H9 (cell line): Measurements from ENCODE around the gene THAP4. TPM values are rescaled to one million over a fixed set of nuclear protein-coding genes. Genes with fewer than 3 reads are reported as not detected.
A peak's percentile ranks its signal among the peaks of the same experiment; 100 is the strongest.

ENCODE experiments used
- DNase-seq: peaks from one replicate; pipeline ENCODE4 v3.0.0-alpha.2; 2017
- H2AFZ ChIP-seq: one replicate; pipeline ENCODE4 v1.6.1; 2013; ENCODE audit warnings: mild to moderate bottlenecking, low read length, control low read depth, moderate library complexity
- H2AK5ac ChIP-seq: 2 replicates; pipeline ENCODE4 v1.6.1; 2013; ENCODE audit warnings: low read length, control low read depth, mixed read lengths; ENCODE audit not compliant: insufficient read length
- H2BK120ac ChIP-seq: one replicate; pipeline ENCODE4 v1.6.1; 2013; ENCODE audit warnings: low read depth, mild to moderate bottlenecking, low read length, control low read depth, inconsistent platforms; ENCODE audit not compliant: poor library complexity, severe bottlenecking
- H2BK12ac ChIP-seq: 2 replicates; pipeline ENCODE4 v1.6.1; 2013; ENCODE audit warnings: low read length, control low read depth, mixed read lengths, low read depth; ENCODE audit not compliant: insufficient read length
- H2BK15ac ChIP-seq: 2 replicates; pipeline ENCODE4 v1.6.1; 2013; ENCODE audit warnings: low read depth, low read length, control low read depth
- H2BK20ac ChIP-seq: one replicate; pipeline ENCODE4 v1.6.1; 2013; ENCODE audit warnings: low read depth, mild to moderate bottlenecking, low read length, control low read depth, inconsistent platforms; ENCODE audit not compliant: poor library complexity, severe bottlenecking
- H2BK5ac ChIP-seq: 2 replicates; pipeline ENCODE4 v1.6.1; 2013; ENCODE audit warnings: low read length, control low read depth, mixed read lengths; ENCODE audit not compliant: insufficient read length
- H3K14ac ChIP-seq: 2 replicates; pipeline ENCODE4 v1.6.1; 2013; ENCODE audit warnings: low read length, control low read depth; ENCODE audit not compliant: insufficient read depth
- H3K18ac ChIP-seq: 2 replicates; pipeline ENCODE4 v1.6.1; 2013; ENCODE audit warnings: low read depth, mild to moderate bottlenecking, mixed read lengths, low read length, control low read depth; ENCODE audit not compliant: insufficient read length
- H3K23ac ChIP-seq: 2 replicates; pipeline ENCODE4 v1.6.1; 2013; ENCODE audit warnings: low read length, control low read depth, mixed read lengths, low read depth; ENCODE audit not compliant: insufficient read length
- H3K23me2 ChIP-seq: 2 replicates; pipeline ENCODE4 v1.6.1; 2013; ENCODE audit warnings: low read depth, mild to moderate bottlenecking, mixed read lengths, low read length, control low read depth; ENCODE audit not compliant: insufficient read length, poor library complexity, severe bottlenecking
- H3K27ac ChIP-seq: 2 replicates; pipeline ENCODE4 v1.5.1; 2013; ENCODE audit warnings: low read length, control low read depth, mixed read lengths, low read depth; ENCODE audit not compliant: insufficient read length
- H3K27me3 ChIP-seq: 2 replicates; pipeline ENCODE4 v1.6.1; 2013; ENCODE audit warnings: low read length, control low read depth, inconsistent platforms; ENCODE audit not compliant: insufficient read depth
- H3K4ac ChIP-seq: 2 replicates; pipeline ENCODE4 v1.6.1; 2013; ENCODE audit warnings: low read depth, mild to moderate bottlenecking, control low read depth, inconsistent platforms, low read length, moderate library complexity
- H3K4me1 ChIP-seq: 2 replicates; pipeline ENCODE4 v1.6.1; 2013; ENCODE audit warnings: low read length, control low read depth, inconsistent platforms; ENCODE audit not compliant: insufficient read depth
- H3K4me2 ChIP-seq: 2 replicates; pipeline ENCODE4 v1.6.1; 2013; ENCODE audit warnings: low read length, control low read depth, mixed read lengths; ENCODE audit not compliant: insufficient read length, insufficient read depth
- H3K56ac ChIP-seq: 2 replicates; pipeline ENCODE4 v1.6.1; 2013; ENCODE audit warnings: low read depth, mild to moderate bottlenecking, mixed read lengths, low read length, control low read depth; ENCODE audit not compliant: insufficient read length
- H3K79me1 ChIP-seq: 2 replicates; pipeline ENCODE4 v1.6.1; 2013; ENCODE audit warnings: low read depth, mild to moderate bottlenecking, moderate library complexity, low read length, control low read depth, inconsistent platforms; ENCODE audit not compliant: insufficient read depth, poor library complexity, severe bottlenecking
- H3K79me2 ChIP-seq: 2 replicates; pipeline ENCODE4 v1.6.1; 2013; ENCODE audit warnings: low read length, control low read depth, inconsistent platforms; ENCODE audit not compliant: insufficient read depth
- H3K9ac ChIP-seq: 2 replicates; pipeline ENCODE4 v1.6.1; 2013; ENCODE audit warnings: low read length, control low read depth, mixed read lengths; ENCODE audit not compliant: insufficient read length; ENCODE audit errors: extremely low read depth
- H3K9me3 ChIP-seq: one replicate; pipeline ENCODE4 v1.6.1; 2013; ENCODE audit warnings: low read depth, low read length, inconsistent platforms; ENCODE audit not compliant: control insufficient read depth
- H3T11ph ChIP-seq: one replicate; pipeline ENCODE4 v1.6.1; 2013; ENCODE audit warnings: mild to moderate bottlenecking, low read length, control low read depth, inconsistent platforms
- H4K20me1 ChIP-seq: one replicate; pipeline ENCODE4 v1.6.1; 2013; ENCODE audit not compliant: control insufficient read depth, insufficient read length, insufficient read depth
- H4K5ac ChIP-seq: 2 replicates; pipeline ENCODE4 v1.6.1; 2013; ENCODE audit warnings: low read depth, mild to moderate bottlenecking, mixed read lengths, low read length, control low read depth; ENCODE audit not compliant: insufficient read length
- H4K8ac ChIP-seq: replicated peaks from 2 replicates; pipeline ENCODE4 v1.6.1; 2013; ENCODE audit warnings: low read length, control low read depth, mixed read lengths, low read depth; ENCODE audit not compliant: insufficient read length
- H4K91ac ChIP-seq: 2 replicates; pipeline ENCODE4 v1.6.1; 2013; ENCODE audit warnings: low read depth, mild to moderate bottlenecking, moderate library complexity, mixed read lengths, low read length, control low read depth; ENCODE audit not compliant: insufficient read length
- H3K27ac Mint-ChIP-seq, 3 experiments: 2 replicates in 2 of 3; 3 replicates in 1 of 3; pipeline ENCODE4 v1.8.0; 2020 to 2021; ENCODE audit warnings: mixed read lengths in 3 of 3, mild to moderate bottlenecking in 1 of 3, moderate library complexity in 1 of 3
- H3K27me3 Mint-ChIP-seq: 2 replicates; pipeline ENCODE4 v1.8.0; 2021; ENCODE audit warnings: low read depth, mild to moderate bottlenecking, moderate library complexity, mixed read lengths
- H3K36me3 Mint-ChIP-seq, 3 experiments: 2 replicates in 2 of 3; 3 replicates in 1 of 3; pipeline ENCODE4 v1.8.0; 2020 to 2021; ENCODE audit warnings: low read depth in 3 of 3, mixed read lengths in 3 of 3; ENCODE audit not compliant: insufficient read depth in 1 of 3
- H3K4me1 Mint-ChIP-seq, 2 experiments: 2 replicates each; pipeline ENCODE4 v1.8.0; 2020; ENCODE audit warnings: mixed read lengths in 2 of 2
- H3K4me3 Mint-ChIP-seq, 2 experiments: 2 replicates in 1 of 2; 3 replicates in 1 of 2; pipeline ENCODE4 v1.8.0; 2020 to 2021; ENCODE audit warnings: mild to moderate bottlenecking in 2 of 2, mixed read lengths in 2 of 2, moderate library complexity in 1 of 2
- H3K9me3 Mint-ChIP-seq, 2 experiments: 2 replicates in 1 of 2; 3 replicates in 1 of 2; pipeline ENCODE4 v1.8.0; 2020; ENCODE audit warnings: mild to moderate bottlenecking in 2 of 2, mixed read lengths in 2 of 2, moderate library complexity in 1 of 2
- CTCF ChIP-seq: fragments of 200-600 bp; sonication (generic); conservative IDR thresholded peaks from 3 replicates; pipeline ENCODE4 v1.8.0; 2021; ENCODE audit warnings: antibody characterized with exemption, mild to moderate bottlenecking
- WGBS: extraction: QIAGEN DNeasy Blood & Tissue Kit; methylation state at CpG from one replicate; pipeline ENCODE4 v1.1.7; 2013; ENCODE audit warnings: missing lambda C conversion rate, low lambda C conversion rate, mixed read lengths; ENCODE audit not compliant: insufficient read length; ENCODE audit errors: extremely low coverage; 5-methylcytosine and 5-hydroxymethylcytosine counted together
- total RNA-seq: library from RNA; stranded (reverse); gene quantifications from 2 replicates; pipeline ENCODE4 v1.2.1, GENCODE V29; 2021

THAP4 gene
- total RNA-seq, 1 experiment from 2014 or later: 70.6 TPM

DNA sequence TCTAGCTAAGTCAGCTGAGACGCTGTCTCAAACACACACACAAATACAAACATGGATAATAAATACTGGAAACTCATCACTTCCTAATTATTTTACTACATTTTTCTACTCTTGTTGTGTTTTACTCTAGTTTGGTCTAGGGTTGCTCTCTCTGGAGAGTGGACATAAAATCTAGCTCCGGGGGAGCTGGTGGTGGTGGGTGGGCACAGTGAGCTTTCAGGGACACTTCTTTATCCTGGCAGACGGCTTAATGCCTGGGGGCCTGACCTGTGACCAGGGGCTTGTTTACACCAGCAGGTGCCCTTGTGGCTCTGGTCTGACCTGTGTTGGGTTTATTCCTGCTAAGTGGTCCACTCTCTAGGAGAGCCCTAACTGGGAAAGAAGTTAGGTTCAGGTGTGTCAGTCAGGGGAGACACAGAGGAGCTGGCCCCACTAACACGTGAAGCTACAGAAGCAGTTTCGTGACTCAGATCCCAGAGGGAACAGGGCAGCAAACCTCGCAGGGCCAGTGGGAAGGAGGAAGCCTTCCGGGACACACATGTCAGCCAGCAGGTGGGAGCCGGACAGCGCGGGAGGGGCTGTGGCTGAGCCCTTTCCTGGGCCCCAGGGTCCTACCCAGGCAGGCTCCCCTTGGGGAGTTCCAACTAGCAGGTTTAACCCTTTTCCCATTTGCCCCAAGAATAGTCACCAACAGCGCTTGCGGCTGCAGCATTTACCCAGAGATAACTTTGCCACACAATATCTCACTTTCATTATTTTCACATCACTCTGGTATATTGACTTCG, 100.9 kb downstream of the THAP4 start:
- peaks cover 3 to 13% of the 10 kb centered on the region in 2 experiments; a peak in 3 of 4 replicates for H3K4me1 Mint-ChIP-seq
- no peak overlapping the region for H3K4me2 ChIP-seq
- no peaks in the 10 kb centered on the region for H3K4me1 ChIP-seq
- H2BK120ac ChIP-seq: no peak overlapping the region
- no peak overlapping the region for H2BK12ac ChIP-seq
- H3K9ac ChIP-seq: no peak overlapping the region
- H4K20me1 ChIP-seq: no peaks in the 10 kb centered on the region
- H3K36me3 Mint-ChIP-seq: no peaks in the 10 kb centered on the region
- H4K8ac ChIP-seq: no peak overlapping the region
- DNase-seq: no peak
- no peak overlapping the region for H3K56ac ChIP-seq
- H2BK15ac ChIP-seq: no peak overlapping the region
- H4K91ac ChIP-seq: no peak overlapping the region
- no peak overlapping the region for H2BK20ac ChIP-seq
- H3K4ac ChIP-seq: no peak overlapping the region
- no peak overlapping the region for H2AK5ac ChIP-seq
- no peaks in the 10 kb centered on the region; the same call in 1 of the 2 replicates for H3K27me3 ChIP-seq
- WGBS: no CpG with 5 or more reads among the region's 13 CpGs
- no peaks in the 10 kb centered on the region for H3K79me1 ChIP-seq
- H3K27me3 Mint-ChIP-seq: peaks cover 21% of the 10 kb centered on the region
- no peak overlapping the region for H2BK5ac ChIP-seq
- no peak overlapping the region for H3K27ac ChIP-seq
- no peaks in the 10 kb centered on the region for H3K79me2 ChIP-seq
- no peaks in the 10 kb centered on the region for H3K9me3 ChIP-seq
- TF ChIP-seq CTCF: no peak
- peaks cover 2% of the 10 kb centered on the region in 2 experiments; a peak in 1 of 5 replicates for H3K9me3 Mint-ChIP-seq
- H3K27ac Mint-ChIP-seq: peak overlapping the region in 1 of 3 experiments; percentile 89; a peak in 1 of 7 replicates
- H3T11ph ChIP-seq: no peak overlapping the region
- peaks cover 4% of the 10 kb centered on the region for H3K23me2 ChIP-seq
- no peak overlapping the region for H3K4me3 Mint-ChIP-seq
- no peak overlapping the region for H3K23ac ChIP-seq
- H3K14ac ChIP-seq: no peak overlapping the region
- H4K5ac ChIP-seq: no peak overlapping the region
- H2AFZ ChIP-seq: no peak overlapping the region
- no peak overlapping the region for H3K18ac ChIP-seq
